Non-pigmented ciliary epithelial cell (primary cell): ENCODE measurements around the gene CFAP99.

Source experiments
- DNase-seq: peaks from one replicate; pipeline ENCODE4 v3.0.0-alpha.2; 2010; ENCODE audit warnings: low read depth

CFAP99 gene

GRCh38 chr4:2511645-2512131 is 92.9 kb downstream of the CFAP99 start:
- no peak for DNase-seq
